GM12872 (cell line): ENCODE data around the gene CEBPE.

Experiments used
- CTCF ChIP-seq: IDR thresholded peaks from 3 replicates; pipeline ENCODE4 v1.5.1; 2011; ENCODE audit warnings: low read depth, mild to moderate bottlenecking, low read length, moderate library complexity; ENCODE audit not compliant: insufficient read depth

CEBPE gene

GRCh38 chr14:23162005-23162404, 43.0 kb upstream of the CEBPE start:
- no peak for TF ChIP-seq CTCF

GRCh38 chr14:23160924-23161522, 42.0 kb upstream of the CEBPE start:
- no peak for TF ChIP-seq CTCF

GRCh38 chr14:23159532-23159931, 40.5 kb upstream of the CEBPE start:
- TF ChIP-seq CTCF = no peak

- TF ChIP-seq CTCF = no peak
Observed at GRCh38 chr14:23158779-23159178, 39.7 kb upstream of the CEBPE start.

GRCh38 chr14:23154964-23155587, 36.0 kb upstream of the CEBPE start:
- TF ChIP-seq CTCF = no peak

- no peak for TF ChIP-seq CTCF
Observed at GRCh38 chr14:23153851-23154796, 35.1 kb upstream of the CEBPE start.

GRCh38 chr14:23151342-23151741, 32.3 kb upstream of the CEBPE start:
- no peak for TF ChIP-seq CTCF
